Measurements from ENCODE around the gene AEBP1.
"Not testable (repeated sequence)": the region's sequence is repeated elsewhere in the genome, so short reads cannot be mapped to it uniquely, and the experiment has no call there.

AEBP1 gene

DNA sequence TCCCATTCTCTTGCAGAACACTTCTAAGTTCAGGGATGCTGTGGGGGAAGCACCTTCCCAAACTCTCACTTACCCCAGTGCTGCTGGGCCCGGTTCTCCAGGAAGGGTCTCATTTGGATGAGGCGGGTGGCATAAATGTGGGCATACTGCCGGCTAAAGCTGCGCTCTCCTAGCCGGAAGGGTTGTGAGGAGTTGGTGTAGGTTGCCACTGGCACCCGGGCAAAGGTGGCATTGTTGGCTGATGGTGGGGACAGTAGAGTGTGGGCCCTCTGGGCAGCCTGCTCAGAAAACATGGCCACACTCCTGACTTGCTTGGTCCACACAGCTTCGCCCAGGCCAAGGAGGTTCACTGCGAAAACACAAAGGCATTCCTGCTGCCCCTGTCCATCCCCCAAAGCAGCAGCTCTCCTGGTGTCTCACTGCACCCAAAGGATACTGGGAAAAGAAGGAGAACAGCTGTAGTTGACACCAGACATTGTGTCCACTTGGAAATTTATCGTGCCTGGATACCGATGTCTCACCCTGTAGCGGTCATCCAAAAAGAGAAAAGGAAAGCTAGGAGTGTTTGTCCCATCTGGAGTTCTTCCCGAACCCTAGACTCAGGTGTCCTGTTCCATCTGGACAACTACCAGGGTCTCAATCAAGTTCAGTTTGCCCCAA lies 17.7 kb downstream of the AEBP1 start:
- DNase-seq: no peak

DNA sequence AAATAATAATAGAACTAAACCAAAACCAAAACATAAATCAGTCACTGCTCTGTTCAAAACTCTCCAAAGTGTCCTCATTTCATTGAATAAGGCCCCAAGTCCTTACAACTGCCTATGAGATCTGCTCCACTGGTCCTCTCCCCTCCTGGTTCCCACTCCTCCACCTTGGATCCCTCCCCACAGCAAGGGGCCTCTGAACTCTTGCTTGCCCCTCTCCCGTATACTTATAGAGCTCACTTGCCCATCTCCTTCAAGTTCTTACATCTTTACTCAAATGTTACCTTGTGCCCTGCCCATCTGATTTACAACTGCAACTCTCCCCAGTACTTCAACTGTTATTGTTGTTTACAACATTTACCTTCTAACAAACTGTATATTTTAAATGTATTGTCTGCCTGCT lies 18.4 kb downstream of the AEBP1 start:
- no peak for DNase-seq

DNA sequence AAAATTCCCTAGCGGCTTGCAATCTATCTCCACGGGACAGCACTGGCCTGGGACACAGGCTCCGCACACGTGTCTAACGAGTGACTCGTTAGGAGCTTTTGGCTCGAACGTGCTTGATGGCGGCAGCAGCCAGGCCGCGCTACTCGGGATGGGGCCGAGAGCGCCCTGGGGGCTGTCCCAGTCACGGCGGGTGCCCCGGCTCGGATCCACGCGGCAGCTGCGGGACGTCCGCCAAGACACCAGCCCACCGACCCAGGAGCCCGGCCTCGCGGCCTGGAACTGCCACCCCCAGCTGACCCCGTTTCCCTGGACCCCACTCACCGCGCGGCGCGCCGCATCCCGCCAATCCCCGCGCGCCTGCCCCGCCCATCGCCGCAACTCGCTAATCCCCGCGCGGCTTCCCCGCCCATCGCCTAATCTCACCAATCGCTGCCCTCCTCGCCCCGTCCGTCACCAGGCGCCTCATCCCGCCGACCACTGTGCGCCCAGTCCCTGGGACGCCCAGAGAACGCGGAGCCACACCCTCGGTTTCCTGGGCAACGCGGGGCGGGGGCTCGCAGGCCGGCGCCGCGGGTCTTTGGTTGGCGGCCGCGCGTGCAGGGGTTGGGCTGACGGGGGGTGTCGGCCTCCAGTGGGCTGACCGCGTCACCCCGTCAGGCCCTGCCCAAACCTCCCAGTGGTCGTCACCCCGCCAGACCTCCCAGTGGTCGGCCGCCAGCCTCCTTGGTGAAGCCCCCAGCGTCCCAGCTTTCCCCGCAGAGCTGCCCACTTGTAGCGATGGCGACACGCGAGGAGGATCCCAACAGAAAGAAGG lies 19.3 kb downstream of the AEBP1 start, which contains the start of gene POLD2:
Gene POLD2, minus strand, starts transcription at position 359 of the 814 bp plus-strand sequence. CDS start 1,495 bp downstream, outside the sequence.
- peak; percentile 65 for DNase-seq

GRCh38 chr7:44124822-44125202 lies 20.7 kb downstream of the AEBP1 start:
- DNase-seq: no peak

DNA sequence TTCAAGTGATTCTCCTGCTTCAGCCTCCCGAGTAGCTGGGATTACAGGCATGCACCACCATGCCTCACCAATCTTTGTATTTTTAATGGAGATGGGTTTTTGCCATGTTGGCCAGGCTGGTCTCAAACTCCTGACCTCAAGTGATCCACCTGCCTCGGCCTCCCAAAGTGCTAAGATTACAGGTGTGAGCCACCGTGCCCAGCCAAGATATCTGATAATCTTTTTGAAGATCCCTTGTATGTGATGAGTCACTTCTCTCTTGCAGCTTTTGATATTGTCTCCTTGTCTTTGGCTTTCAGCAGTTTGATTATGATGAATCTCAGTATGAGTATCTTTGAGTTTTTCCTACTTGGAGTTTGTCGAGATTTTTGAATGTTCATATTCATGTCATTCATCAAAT lies 22.4 kb downstream of the AEBP1 start:
- DNase-seq: not testable (repeated sequence)

GRCh38 chr7:44127161-44127560 lies 23.0 kb downstream of the AEBP1 start:
- no peak for DNase-seq

DNA sequence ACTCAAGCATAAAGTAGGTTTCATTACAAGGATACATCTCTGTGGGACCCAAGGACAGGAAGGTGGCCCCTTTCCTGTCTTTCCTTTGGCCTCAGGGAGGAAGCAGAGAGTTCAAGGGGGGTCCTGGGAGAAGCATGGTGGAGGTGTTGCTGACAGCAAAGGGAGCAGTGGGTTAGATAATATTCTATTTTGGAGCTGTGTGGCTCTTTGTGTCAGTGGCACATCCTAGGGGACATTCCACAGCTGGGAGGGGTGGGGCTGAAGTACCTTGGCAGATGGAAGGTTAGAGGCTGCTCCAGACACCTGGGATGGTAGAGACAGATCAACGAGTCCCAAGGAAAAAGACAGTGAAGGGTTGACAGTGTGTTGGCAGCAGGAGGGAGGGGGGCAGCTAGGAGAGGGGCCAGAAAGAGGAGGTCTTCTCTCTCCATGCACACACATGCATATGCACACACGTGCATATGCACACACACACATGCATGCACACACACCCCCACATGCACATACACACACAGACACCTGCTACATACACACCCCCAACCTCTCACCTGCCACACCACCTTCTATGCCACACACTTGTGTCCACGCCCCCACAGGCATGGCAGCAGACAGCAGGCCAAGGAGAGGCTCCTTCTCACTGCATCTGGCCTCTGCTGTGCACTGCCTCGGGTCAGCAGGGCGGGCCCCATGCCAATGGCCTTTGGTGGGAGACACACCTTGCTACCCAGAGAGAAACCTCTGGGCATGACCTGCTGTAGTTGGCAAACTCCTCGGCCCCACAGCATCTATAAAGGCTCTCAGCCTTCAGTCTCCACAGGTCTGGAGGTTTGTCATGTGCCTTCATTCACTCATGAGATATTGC lies 24.8 kb downstream of the AEBP1 start:
- no peak for DNase-seq

DNA sequence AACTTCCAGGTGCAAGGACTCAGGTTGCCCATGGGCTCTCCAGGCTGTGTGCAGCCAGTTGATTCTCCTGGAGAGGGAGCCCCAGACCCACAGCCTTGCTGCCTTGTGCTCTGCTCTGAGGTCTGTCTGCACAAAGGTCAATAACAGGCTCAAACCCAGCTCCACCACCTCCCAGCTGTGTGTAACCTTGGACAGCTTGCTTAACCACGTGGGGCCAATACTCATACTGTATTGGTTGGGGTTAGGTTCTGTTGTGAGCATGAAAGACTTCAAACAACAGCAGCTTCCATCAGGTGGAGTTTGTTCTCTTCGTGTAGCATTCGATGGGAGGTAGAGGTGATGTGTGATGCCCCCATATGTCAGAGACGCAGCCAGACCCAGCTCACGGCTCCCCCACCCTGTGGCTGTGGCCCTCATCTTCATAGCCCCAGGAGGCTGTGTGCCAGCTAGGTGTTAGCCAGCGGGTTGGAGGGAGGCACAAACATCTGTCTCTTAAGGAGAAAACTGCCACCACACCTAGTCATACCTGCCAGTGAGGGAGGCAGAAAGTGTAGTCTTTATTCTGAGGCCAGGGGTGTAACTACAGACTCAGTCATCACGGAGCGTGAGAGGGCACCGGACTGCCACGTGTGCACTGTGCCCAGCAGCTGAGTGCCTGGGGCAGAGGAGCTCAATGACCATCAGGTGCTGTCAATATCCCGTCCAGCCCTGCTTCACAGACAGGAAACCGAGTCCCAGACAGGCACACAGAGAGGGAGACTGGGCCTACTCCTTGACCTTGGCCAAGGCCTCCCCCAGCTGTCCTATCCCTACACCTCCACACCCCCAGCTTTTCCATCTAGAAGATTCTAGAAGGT lies 27.3 kb downstream of the AEBP1 start:
- peak; percentile 41 for DNase-seq

GRCh38 chr7:44132039-44132438 lies 27.9 kb downstream of the AEBP1 start:
- DNase-seq: no peak

DNA sequence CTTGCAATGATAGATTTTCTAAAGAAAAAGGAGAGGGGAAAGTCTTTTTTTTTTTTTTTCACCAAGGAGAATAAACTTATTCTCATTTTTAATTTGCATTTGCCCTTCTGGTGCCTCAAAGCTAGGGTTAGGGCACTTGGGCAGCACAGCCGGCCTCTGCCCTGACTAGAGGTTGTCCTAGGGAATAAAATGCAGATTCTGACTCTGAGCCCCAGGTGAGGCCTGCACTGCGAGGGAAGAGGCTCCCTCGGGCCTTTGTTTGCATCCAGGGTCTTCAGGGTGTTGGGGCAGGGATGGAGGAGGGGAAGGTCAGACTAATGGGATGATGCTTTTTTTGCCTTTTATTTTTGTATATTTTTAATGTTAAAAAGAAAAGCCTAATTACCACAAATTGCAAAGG lies 29.1 kb downstream of the AEBP1 start:
- DNase-seq: no peak

DNA sequence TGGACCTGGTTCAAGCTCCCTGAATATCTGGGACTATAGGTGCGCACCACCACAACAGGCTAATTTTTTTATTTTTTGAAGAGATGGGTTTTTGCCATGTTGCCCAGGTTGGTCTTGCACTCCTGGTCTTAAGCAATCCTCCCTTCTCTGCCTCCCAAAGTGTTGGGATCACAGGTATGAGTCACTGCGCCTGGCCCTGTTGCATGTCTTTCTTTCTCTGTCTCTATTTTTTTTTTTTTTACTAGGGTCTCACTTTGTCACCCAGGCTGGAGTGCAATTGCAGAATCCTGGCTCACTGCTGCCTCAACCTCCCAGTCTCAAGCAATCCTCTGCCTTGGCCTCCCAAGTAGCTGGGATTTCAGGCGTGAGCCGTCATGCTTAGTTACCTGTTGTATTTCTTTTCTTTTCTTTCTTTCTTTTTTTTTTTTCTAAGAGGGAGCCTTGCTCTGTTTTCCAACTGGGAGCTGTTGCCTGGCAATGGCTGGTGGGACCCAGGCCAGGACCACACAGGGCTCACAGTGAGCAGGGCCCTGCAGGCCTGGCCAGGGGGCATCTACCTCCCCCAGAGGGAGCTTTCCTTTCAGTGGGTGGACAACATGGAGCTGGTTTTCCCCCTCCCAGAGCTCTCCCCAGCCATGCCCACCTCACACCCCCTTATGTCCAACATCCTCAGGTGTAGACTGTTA lies 30.9 kb downstream of the AEBP1 start:
- DNase-seq: no peak

GRCh38 chr7:44136731-44137130 lies 32.6 kb downstream of the AEBP1 start:
- DNase-seq: no peak

DNA sequence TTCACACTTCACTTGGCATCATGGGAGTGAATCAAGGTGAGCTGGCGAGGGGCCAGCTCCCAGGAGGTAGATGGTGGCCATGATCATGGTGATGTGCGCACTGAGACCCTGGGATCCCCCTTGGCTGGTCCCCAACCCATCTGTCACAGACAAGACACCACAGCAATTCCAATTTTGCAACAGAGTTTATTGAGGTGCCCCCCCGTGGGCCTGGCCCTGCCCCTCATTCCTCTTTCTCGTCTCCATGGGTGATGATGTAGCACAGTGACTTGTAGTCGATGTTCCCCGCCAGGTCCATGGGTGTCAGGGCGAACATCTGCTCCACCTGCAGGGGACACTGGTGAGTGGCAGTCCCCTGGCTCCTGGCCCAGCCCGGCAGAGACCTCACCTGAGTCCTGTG lies 34.6 kb downstream of the AEBP1 start:
- no peak for DNase-seq

- DNase-seq: no peak
These were observed 35.3 kb downstream of the AEBP1 start for GRCh38 chr7:44139311-44140010.

- no peak for DNase-seq
These were observed 36.2 kb downstream of the AEBP1 start for GRCh38 chr7:44140341-44140740.

DNA sequence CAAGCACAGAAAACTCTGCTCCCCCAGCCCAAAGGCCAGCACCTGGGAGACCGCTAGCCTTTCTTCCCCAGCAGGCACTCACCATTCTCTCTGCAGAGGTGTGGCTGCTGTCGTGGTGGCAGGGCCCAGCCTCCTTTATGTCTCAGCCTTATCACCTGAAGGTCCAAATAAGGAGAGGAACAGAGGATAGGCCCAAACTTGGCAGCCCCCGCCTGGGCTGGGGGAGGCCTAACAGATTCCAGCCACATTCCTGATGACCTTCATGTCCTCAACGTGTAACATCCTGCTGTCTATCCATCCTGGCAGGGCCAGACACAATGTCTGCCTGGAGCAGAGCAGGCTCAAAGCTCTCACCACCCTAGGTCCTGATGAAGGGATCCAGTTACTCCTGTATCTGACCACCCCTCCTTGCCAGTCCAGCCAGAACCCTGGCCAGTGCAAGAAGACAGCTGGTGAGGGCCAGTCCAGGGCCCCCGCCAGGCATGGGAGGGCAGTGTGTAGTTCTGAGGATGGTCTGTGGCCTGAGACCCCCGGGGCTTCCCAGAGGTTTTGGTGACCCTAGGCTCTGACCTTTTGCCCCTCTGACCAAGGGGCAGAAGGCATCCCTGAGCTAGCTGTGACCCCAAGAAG lies 37.2 kb downstream of the AEBP1 start, which contains the start of gene MYL7:
Gene MYL7, minus strand, starts transcription at position 112 of the 630 bp plus-strand sequence. Its CDS starts 27 bp downstream, at position 85.
- no peak for DNase-seq

GRCh38 chr7:44142028-44142427 lies 37.9 kb downstream of the AEBP1 start:
- DNase-seq: no peak

- no peak for DNase-seq
These were observed 39.6 kb downstream of the AEBP1 start for GRCh38 chr7:44143646-44144250.

- DNase-seq: no peak
These were observed 40.4 kb downstream of the AEBP1 start for GRCh38 chr7:44144426-44144967.

- no peak for DNase-seq
These were observed 40.9 kb downstream of the AEBP1 start for GRCh38 chr7:44144968-44145478.
